AG04449 (cell line): ENCODE results near the gene SUN3.
A peak's percentile ranks its signal among the peaks of the same experiment; 100 is the strongest.

Source experiments
- CTCF ChIA-PET: fragments of 350-600 bp; formaldehyde crosslinking; extraction: SDS; loops from one replicate; lab custom pipeline; 2021; ENCODE audit warnings: antibody characterized with exemption; lab: Yijun Ruan, JAX
- POLR2A ChIA-PET: fragments of 400-600, 350-600 bp; formaldehyde crosslinking; extraction: SDS; loops from one replicate; lab custom pipeline; 2020; ENCODE audit warnings: antibody characterized with exemption, inconsistent platforms; lab: Yijun Ruan, JAX
- DNase-seq: peaks from one replicate; pipeline ENCODE4 v3.0.0-alpha.2; 2010; ENCODE audit warnings: low read depth, low spot score
- H3K4me3 ChIP-seq: 2 replicates; pipeline ENCODE4 v1.5.1; 2011; ENCODE audit warnings: low read depth, mild to moderate bottlenecking, control low read depth, low read length
- TF ChIP-seq, protein P1 (sequence below): IDR thresholded peaks from one replicate; pipeline ENCODE4 v1.5.1; 2011; ENCODE audit warnings: mild to moderate bottlenecking, moderate library complexity, low read length, control low read depth, inconsistent platforms; ENCODE audit not compliant: insufficient read depth; ENCODE audit errors: missing control alignments

Gene SUN3

DNA sequence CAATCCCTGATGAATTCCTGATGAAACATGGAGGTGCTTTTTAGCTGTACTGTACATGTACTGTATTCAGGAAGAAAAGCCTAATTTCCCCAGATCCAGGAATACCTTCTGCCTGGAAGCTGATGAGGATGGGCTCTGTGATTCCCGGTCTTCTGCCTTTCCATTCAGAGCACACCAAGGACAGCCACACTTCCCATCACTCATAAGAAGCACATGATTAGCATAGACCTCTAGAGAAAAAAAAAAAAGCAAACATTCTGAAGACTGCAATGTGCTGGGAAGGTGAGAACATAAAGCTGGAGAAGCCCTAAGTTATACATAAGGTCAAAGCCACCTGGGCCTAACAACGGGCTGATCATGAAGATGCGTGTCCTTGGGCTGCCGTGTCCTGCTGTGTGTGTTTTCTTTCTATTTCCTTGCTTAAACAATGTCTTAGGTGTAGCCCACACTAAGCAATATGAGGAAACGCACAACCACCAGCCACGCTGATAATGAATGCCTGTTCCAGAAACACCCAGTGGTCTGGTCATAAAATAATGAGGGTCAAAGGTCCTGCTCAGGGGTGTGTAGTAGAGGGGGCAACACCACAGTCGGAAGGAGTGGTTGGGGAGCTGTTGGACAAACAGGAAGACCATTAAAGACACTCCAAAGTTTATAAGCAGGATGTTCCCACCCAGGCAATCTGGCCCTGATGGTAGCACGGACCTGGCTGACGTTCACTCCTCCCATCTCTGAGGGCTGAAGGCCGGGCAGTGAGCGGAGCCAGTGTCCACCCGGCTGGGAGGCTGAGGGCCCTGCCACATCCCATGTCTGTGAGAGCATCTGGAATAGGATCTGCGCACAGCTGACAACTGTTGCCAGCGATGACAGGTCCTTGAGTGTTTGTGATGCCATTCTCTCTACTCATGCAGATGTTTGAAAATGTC lies 88.6 kb downstream of the SUN3 start:
- DNase-seq = no peak
- ChIA-PET CTCF (interaction anchor here (0.6 to 13.2 kb wide), 13 partner anchors 8 to 674 kb away, joined by 3 to 240 read pairs (median 4); partner anchors contain the start of gene PKD1L1), POLR2A (no interaction called here)
- TF ChIP-seq, protein P1, sequence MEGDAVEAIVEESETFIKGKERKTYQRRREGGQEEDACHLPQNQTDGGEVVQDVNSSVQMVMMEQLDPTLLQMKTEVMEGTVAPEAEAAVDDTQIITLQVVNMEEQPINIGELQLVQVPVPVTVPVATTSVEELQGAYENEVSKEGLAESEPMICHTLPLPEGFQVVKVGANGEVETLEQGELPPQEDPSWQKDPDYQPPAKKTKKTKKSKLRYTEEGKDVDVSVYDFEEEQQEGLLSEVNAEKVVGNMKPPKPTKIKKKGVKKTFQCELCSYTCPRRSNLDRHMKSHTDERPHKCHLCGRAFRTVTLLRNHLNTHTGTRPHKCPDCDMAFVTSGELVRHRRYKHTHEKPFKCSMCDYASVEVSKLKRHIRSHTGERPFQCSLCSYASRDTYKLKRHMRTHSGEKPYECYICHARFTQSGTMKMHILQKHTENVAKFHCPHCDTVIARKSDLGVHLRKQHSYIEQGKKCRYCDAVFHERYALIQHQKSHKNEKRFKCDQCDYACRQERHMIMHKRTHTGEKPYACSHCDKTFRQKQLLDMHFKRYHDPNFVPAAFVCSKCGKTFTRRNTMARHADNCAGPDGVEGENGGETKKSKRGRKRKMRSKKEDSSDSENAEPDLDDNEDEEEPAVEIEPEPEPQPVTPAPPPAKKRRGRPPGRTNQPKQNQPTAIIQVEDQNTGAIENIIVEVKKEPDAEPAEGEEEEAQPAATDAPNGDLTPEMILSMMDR = no peak
- no peak overlapping the region for H3K4me3 ChIP-seq

DNA sequence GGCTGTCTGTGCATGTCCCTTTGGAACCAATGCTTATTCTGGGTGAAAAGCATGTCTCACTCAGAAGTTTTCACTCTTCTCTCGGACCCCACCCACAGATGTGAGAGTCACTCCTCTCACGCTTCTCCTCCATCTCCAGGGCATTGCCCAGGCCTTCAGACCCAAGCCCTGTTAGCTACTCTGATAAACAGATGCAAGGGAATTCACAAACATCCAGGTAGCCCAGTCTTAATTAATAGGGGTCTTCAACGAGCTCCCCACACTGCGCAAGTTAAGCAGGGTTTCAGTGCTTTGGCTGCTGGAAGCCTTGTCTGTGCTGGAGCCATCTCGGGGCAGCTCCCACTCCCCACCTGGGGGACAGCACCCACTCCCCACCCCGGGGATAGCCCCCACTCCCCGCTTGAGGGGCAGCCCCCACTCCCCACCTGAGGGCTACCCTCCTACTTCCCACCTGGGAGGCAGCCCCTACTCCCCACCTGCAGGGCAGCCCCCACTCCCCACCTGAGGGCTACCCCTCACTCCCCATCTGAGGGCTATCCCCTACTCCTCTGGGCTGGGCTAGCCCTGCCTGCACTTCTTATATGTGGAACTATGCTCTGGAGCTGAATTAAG lies 89.4 kb downstream of the SUN3 start:
- H3K4me3 ChIP-seq = no peak overlapping the region
- ChIA-PET POLR2A (interaction anchor here (0.6 kb wide), 1 partner anchor 8 kb away, joined by 3 read pairs; no protein-coding TSS in a partner anchor), CTCF (interaction anchor here (0.8 to 13.2 kb wide), 9 partner anchors 8 to 673 kb away, joined by 3 to 240 read pairs (median 4); partner anchors contain the start of gene PKD1L1)
- TF ChIP-seq, protein P1 = no peak
- no peak for DNase-seq

DNA sequence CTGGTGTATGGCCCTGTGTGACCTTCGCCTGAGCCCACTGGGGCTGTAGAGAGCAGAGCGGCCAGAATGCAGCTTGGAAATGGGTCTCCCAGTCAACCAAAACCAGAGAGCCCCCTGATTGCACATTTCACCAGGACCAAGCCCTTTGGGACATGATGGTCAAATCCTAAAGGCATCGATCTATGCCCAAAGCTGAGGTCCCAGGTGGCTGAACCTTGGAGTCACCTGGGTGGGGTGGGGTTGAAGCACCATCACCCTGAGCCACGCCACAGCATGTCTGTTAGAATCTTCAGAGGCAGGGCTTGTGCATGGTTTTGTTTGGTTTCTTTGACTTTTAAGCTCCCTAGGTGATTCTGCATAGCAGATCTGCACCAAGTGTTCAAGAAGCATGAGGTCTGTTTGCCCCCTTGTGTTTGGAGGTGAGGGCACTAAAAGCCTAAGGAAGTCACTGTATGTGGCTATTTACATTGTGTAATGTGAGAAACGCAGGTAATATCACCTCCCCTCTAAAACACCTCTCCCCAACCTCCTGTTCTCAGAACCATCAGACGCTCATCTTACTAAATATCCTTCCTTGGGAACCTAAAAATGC lies 90.2 kb downstream of the SUN3 start:
- CTCF ChIA-PET = interaction anchor here (0.8 to 6.0 kb wide), 11 partner anchors 7 to 672 kb away, joined by 3 to 35 read pairs (median 4); partner anchors contain the start of gene PKD1L1
- no peak for DNase-seq
- H3K4me3 ChIP-seq = no peak overlapping the region
- POLR2A ChIA-PET = no interaction called here
- TF ChIP-seq, protein P1 = peak; percentile 25

DNA sequence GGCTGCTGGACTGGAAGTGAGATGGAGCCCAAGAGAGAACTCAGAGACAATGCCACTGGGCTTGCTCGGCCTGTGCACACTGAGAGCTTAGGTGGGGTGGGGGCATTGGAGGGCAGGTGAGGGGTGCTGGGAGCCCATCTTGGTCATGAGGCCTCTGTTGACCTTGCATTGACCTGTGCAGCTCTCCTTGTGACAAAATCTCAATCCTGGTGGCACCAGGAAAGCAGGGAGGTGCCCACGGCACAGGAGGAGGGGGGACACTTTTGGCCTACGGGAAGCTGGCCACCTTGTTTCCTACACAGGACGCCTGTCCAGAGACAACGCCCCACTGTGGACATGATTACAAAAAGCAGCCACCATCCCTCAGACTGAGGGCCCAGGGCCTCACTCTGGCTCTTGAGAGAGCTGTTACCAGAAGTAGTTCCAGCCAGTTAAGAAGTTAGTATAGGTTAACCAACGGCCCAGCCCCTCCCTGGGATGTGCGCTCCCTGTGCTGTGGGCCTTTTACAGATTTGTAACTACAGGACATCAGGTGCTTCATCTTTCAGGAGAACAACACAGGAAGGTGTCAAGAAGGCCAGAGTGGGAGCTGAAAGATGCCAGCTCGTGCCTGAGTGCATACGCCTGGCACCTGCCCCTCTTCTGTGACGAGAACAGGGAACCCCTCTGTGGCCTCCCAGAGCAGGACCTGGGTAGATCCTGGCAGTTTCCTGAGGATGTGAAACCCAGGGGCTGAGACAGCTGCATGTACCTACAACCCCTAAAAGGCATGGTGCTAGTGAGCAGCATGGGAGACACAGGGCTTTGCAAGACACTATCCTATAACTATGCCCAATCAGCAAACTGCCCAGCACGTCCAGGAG lies 91.0 kb downstream of the SUN3 start:
- no peak for DNase-seq
- POLR2A ChIA-PET = no interaction called here
- TF ChIP-seq, protein P1 = no peak
- CTCF ChIA-PET = interaction anchor here (0.9 to 6.0 kb wide), 6 partner anchors 11 to 671 kb away, joined by 3 to 35 read pairs (median 4); no protein-coding TSS in a partner anchor
- no peak overlapping the region for H3K4me3 ChIP-seq
